ENCODE results near the gene UBAC2.

- TF ChIP-seq POLR2A (IDR thresholded peaks at IDR 0.05; ENCODE audit: low read depth, low read length): no peak
- TF ChIP-seq POLR2AphosphoS5 (IDR thresholded peaks at IDR 0.05; ENCODE audit: low read depth, low read length): no peak
- TF ChIP-seq TAF1 (IDR thresholded peaks at IDR 0.05; ENCODE audit: borderline replicate concordance, low read depth, low read length): no peak
These were observed 177.0 kb downstream of the UBAC2 start for GRCh38 chr13:99377641-99378040.
